Activated CD4-positive, alpha-beta T cell treated with anti-CD3 and anti-CD28 coated beads, Interleukin-2, amount 10 ng/mL, durations not matched to agents 24 days and 14 days (primary cell): ENCODE data around the gene CDC37. TPM values are rescaled to one million over a fixed set of nuclear protein-coding genes. Genes with fewer than 3 reads are reported as not detected.
"Not testable (repeated sequence)": the region's sequence is repeated elsewhere in the genome, so short reads cannot be mapped to it uniquely, and the experiment has no call there.

Source experiments
- DNase-seq: peaks from one replicate; pipeline ENCODE4 v3.0.0; 2022
- H3K27ac Mint-ChIP-seq: one replicate; pipeline ENCODE4 v1.8.0; 2022; ENCODE audit warnings: mild to moderate bottlenecking, mixed read lengths
- H3K27me3 Mint-ChIP-seq: one replicate; pipeline ENCODE4 v1.8.0; 2022; ENCODE audit warnings: mixed read lengths
- H3K36me3 Mint-ChIP-seq: one replicate; pipeline ENCODE4 v1.8.0; 2022; ENCODE audit warnings: low read depth, mild to moderate bottlenecking, mixed read lengths
- H3K4me1 Mint-ChIP-seq: one replicate; pipeline ENCODE4 v1.8.0; 2021; ENCODE audit warnings: mixed read lengths
- H3K4me3 Mint-ChIP-seq: one replicate; pipeline ENCODE4 v1.8.0; 2022; ENCODE audit warnings: mild to moderate bottlenecking, moderate library complexity, mixed read lengths
- H3K9me3 Mint-ChIP-seq: one replicate; pipeline ENCODE4 v1.8.0; 2021; ENCODE audit warnings: mixed read lengths
- intact Hi-C: fragments of 100-400 bp; cut with micrococcal nuclease; formaldehyde crosslinking; loops from one replicate; pipeline ENCODE4 v1.15.1; 2023
- total RNA-seq: library from RNA; stranded (reverse); gene quantifications from 2 replicates; pipeline ENCODE4 v1.2.3, GENCODE V29; 2022

The CDC37 gene
- total RNA-seq, 1 donor from 2014 or later: 310 TPM

DNA sequence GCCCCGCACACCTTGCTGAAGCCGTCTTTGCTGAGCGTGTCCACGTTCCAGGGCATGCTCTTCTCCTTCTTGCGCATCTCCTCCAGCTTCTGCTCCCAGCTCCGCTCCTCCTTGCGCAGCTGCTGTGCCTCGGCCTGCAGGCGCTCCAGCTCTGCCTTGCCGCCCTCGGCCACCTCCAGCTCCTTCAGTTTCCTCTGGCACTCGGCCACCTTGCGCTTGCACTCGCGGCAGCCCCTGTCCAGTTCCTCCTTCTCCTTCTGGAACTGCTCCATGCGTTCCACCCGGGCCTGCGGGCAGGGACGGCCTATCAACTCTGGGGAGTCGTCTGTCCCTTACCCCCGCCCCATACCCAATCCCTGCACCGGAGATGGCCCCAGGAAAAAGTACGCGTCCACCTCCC lies 7.4 kb downstream of the CDC37 start:
- H3K9me3 Mint-ChIP-seq: no peaks in the 10 kb centered on the region

DNA sequence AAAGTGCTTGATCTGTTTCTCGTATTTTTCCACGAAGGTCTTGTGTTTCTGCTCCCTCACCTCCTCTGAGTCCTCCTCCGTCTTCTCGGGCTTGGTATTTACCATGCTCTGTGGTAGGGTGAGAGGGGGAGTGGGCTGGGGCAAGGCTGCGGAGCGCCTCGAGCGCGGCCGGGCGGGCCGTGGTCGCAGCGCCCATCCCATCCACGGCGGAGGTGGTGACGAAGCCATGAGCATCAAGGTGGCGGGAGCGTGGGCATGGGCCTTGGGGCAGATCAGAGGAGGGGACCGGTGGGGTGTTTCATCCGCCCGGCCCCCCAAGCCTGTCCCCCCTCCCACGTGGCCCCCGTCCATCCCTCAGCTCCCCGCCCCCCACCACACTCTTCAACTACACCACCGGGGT lies 7.9 kb downstream of the CDC37 start:
- H3K9me3 Mint-ChIP-seq: no peaks in the 10 kb centered on the region
- peaks cover 8% of the 10 kb centered on the region for H3K4me1 Mint-ChIP-seq
- H3K36me3 Mint-ChIP-seq: peaks cover 65% of the 10 kb centered on the region
- no peak for DNase-seq
- intact Hi-C loops: no loop called here
- H3K27ac Mint-ChIP-seq: no peak overlapping the region
- no peaks in the 10 kb centered on the region for H3K27me3 Mint-ChIP-seq
- no peak overlapping the region for H3K4me3 Mint-ChIP-seq

More for the DNA sequence above, 7.4 kb downstream of the CDC37 start:
- H3K4me1 Mint-ChIP-seq: peaks cover 9% of the 10 kb centered on the region
- peaks cover 60% of the 10 kb centered on the region for H3K36me3 Mint-ChIP-seq
- H3K27me3 Mint-ChIP-seq: no peaks in the 10 kb centered on the region
- no peak for DNase-seq
- H3K27ac Mint-ChIP-seq: no peak overlapping the region
- intact Hi-C loops: no loop called here
- H3K4me3 Mint-ChIP-seq: no peak overlapping the region

DNA sequence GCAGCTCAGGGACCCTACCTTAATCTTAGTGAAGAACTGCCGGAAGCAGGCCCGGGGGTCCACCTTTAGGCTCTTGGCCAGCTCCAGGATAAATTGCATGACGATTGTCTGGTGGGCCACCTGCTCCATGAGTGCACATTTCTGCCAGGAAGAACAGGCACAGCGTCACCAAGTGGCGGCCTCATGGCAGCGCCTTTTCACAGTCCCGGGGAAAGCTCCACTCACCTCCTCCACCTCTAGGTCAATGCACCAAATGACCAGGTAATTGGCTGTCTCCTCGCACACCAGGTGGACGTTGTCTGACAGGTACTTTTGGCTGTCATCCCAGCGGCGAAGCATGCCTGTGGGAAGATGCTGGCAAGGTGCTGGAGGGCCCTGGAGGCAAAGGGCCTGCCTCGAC lies 8.3 kb downstream of the CDC37 start:
- H3K9me3 Mint-ChIP-seq: no peaks in the 10 kb centered on the region
- intact Hi-C loops: no loop called here
- DNase-seq: no peak
- H3K4me3 Mint-ChIP-seq: no peak overlapping the region
- H3K4me1 Mint-ChIP-seq: peaks cover 9% of the 10 kb centered on the region
- H3K27ac Mint-ChIP-seq: no peak overlapping the region
- H3K36me3 Mint-ChIP-seq: peaks cover 65% of the 10 kb centered on the region
- H3K27me3 Mint-ChIP-seq: no peaks in the 10 kb centered on the region

DNA sequence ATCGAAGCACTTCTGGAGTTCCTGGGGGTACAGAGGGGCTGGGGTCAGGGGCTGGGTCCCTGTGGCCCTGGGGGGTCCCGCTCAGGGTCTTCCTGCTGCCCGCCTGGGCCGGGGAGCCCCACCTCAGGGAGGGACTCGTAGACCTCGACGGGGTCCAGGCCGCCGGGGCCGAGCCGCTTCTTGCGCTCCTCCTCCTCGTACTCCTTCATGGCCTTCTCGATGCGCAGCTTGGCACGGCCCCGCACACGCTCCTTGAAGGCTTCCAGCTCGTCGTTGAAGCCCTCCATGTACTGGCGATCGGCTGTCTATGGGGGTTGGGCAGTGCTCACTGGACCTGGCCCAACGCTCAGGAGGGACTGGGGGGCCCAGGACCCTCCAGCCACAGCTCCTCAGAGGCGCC lies 10.2 kb downstream of the CDC37 start:
- H3K4me3 Mint-ChIP-seq: no peak overlapping the region
- no peak overlapping the region for H3K27ac Mint-ChIP-seq
- peaks cover 13% of the 10 kb centered on the region for H3K4me1 Mint-ChIP-seq
- H3K9me3 Mint-ChIP-seq: no peaks in the 10 kb centered on the region
- peaks cover 68% of the 10 kb centered on the region for H3K36me3 Mint-ChIP-seq
- intact Hi-C loops: no loop called here
- no peaks in the 10 kb centered on the region for H3K27me3 Mint-ChIP-seq
- no peak for DNase-seq

DNA sequence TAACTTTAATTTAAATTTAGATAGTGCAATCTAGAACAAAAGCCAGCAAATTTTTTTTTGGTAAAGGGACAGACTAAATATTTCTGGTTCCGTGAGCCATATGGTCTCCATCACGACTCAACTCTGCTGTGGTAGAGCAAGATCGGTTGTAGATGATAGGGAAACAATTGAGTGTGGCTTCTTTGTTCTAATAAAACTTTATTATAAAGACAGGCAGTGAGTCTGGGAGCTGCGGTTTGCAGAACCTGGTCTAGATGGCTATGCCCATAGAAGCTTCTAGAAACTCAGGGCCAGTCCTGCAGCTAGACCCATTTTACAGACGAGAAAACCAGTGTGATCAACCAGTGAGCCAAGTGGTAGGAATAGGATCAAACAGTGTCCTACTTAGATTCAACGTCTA lies 11.2 kb downstream of the CDC37 start:
- no peaks in the 10 kb centered on the region for H3K9me3 Mint-ChIP-seq
- no peak for DNase-seq
- H3K36me3 Mint-ChIP-seq: peaks cover 60% of the 10 kb centered on the region
- H3K4me1 Mint-ChIP-seq: peaks cover 9% of the 10 kb centered on the region
- no peaks in the 10 kb centered on the region for H3K27me3 Mint-ChIP-seq
- no peak overlapping the region for H3K27ac Mint-ChIP-seq
- H3K4me3 Mint-ChIP-seq: no peak overlapping the region
- intact Hi-C loops: no loop called here

DNA sequence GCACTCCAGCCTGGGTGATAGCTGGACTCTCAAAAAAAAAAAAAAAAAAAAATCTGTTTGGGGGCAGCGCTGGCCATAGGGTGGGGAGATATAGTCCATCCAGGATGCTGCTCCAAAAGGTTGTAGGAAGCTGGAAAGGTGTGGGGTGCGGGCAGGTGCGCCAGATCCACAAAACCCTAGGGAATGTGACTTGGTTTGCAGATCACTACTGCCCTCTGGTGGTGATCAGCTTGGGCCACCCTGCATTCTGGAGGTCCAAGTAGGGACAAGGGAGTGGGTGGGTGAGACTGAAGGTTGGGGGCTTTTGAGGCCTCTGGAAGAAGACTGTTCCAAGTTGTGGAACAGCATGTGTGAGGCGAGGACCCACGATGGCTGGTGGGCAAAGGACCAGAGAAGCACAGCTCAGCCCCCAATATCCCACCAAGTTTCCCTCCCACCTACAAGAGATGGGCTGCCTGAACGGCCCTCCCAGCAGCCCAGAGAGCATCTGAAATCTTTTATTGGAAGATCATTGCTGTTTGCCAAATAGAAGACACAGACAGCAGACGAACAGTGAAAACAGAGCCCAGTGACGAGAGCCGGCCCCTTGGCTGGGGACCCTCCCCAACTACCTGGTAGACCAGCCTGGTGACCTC lies 12.6 kb downstream of the CDC37 start:
- peak; percentile 90 for DNase-seq
- intact Hi-C loops: no loop called here
- H3K4me3 Mint-ChIP-seq: no peak overlapping the region
- no peaks in the 10 kb centered on the region for H3K27me3 Mint-ChIP-seq
- no peaks in the 10 kb centered on the region for H3K9me3 Mint-ChIP-seq
- peaks cover 9% of the 10 kb centered on the region for H3K4me1 Mint-ChIP-seq
- peaks cover 49% of the 10 kb centered on the region for H3K36me3 Mint-ChIP-seq
- no peak overlapping the region for H3K27ac Mint-ChIP-seq

DNA sequence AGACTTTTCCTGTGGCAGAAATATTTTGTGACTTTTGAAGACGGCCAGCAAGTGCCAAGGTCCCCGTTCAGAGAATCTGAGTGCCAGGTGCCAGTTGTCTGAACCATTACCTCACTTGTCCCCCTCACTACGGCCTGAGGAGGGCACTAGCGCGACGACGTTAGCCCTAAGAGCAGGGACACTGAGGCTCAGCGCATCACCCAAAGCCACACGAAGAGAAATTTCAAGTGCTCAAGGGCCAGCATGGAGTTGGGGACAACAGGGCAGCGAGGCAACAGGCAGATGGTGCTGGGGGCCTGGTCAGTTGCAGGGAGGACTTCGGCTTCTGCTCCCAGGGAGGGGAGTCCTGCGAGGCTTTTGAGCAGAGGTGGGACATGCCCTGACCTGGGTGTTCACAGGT lies 13.5 kb downstream of the CDC37 start:
- no peaks in the 10 kb centered on the region for H3K9me3 Mint-ChIP-seq
- peak; percentile 71 for DNase-seq
- H3K4me1 Mint-ChIP-seq: peaks cover 9% of the 10 kb centered on the region
- no peak overlapping the region for H3K27ac Mint-ChIP-seq
- intact Hi-C loops: loop anchor here (1.0 to 5.0 kb wide), 3 partner anchors 121 to 458 kb away; no protein-coding TSS in a partner anchor
- no peaks in the 10 kb centered on the region for H3K27me3 Mint-ChIP-seq
- H3K36me3 Mint-ChIP-seq: peaks cover 42% of the 10 kb centered on the region
- no peak overlapping the region for H3K4me3 Mint-ChIP-seq

DNA sequence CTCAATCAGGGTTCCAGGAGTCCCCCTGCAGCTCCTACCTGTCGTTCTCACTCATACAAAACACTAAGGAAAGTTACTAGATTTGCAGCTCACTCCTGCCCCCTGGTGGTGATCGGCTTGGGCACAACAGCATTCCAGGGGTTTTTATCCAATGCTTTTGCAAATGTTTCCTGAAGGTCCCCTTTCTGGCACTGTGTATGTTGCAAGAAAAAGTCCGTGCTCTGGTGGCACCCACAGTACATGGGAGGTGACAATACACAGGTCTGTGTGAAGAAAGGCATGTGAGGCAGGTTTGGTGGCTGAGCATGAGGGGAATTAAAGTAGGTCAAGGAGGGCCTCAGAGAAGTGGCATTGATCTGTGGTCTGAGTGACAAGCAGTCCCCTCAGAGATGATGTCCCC lies 14.4 kb downstream of the CDC37 start:
- Mint-ChIP-seq H3K4me3 (no peak overlapping the region), H3K27ac (no peak overlapping the region), H3K4me1 (peaks cover 9% of the 10 kb centered on the region), H3K27me3 (no peaks in the 10 kb centered on the region), H3K9me3 (no peaks in the 10 kb centered on the region), H3K36me3 (peaks cover 37% of the 10 kb centered on the region)
- DNase-seq: peak; percentile 93
- intact Hi-C loops: loop anchor here (1.0 to 5.0 kb wide), 3 partner anchors 120 to 457 kb away; no protein-coding TSS in a partner anchor

DNA sequence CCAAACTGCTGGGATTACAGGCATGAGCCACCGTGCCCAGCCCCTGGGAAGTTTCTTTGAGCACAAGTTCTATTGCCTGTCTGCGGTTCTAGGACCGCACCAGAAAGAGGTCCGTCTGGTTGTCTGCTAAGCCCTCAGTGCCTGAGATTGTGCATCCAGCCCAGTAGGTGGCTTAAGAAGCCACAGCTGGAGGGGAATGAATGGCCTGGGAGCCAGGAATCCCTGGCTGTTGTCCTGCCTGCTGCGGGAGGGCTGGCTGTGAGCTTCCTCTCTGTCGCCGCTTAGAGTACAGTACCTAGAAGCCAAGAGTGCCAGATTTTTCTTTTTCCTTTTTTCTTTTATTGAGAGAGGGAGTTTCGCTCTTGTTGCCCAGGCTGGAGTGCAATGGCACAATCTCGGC lies 18.8 kb downstream of the CDC37 start:
- no peak for DNase-seq
- H3K27ac Mint-ChIP-seq: no peak overlapping the region
- H3K9me3 Mint-ChIP-seq: no peaks in the 10 kb centered on the region
- intact Hi-C loops: no loop called here
- peaks cover 18% of the 10 kb centered on the region for H3K36me3 Mint-ChIP-seq
- peaks cover 18% of the 10 kb centered on the region for H3K4me1 Mint-ChIP-seq
- peaks cover 1% of the 10 kb centered on the region for H3K27me3 Mint-ChIP-seq
- H3K4me3 Mint-ChIP-seq: no peak overlapping the region

DNA sequence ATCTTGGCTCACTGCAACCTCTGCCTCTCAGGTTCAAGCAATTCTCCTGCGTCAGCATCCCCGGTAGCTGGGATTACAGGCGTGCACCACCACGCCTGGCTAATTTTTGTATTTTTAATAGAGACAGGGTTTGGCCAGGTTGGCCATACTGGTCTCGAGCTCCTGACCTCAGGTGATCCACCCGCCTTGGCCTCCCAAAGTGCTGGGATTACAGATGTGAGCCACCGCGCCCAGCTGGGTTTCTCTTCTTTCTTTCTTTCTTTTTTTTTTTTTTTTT lies 20.2 kb downstream of the CDC37 start:
- Mint-ChIP-seq H3K36me3 (peaks cover 19% of the 10 kb centered on the region), H3K4me1 (peaks cover 17% of the 10 kb centered on the region)
- H3K27me3 Mint-ChIP-seq, H3K4me3 Mint-ChIP-seq, H3K27ac Mint-ChIP-seq, H3K9me3 Mint-ChIP-seq, intact Hi-C loops, DNase-seq: not testable (repeated sequence)

DNA sequence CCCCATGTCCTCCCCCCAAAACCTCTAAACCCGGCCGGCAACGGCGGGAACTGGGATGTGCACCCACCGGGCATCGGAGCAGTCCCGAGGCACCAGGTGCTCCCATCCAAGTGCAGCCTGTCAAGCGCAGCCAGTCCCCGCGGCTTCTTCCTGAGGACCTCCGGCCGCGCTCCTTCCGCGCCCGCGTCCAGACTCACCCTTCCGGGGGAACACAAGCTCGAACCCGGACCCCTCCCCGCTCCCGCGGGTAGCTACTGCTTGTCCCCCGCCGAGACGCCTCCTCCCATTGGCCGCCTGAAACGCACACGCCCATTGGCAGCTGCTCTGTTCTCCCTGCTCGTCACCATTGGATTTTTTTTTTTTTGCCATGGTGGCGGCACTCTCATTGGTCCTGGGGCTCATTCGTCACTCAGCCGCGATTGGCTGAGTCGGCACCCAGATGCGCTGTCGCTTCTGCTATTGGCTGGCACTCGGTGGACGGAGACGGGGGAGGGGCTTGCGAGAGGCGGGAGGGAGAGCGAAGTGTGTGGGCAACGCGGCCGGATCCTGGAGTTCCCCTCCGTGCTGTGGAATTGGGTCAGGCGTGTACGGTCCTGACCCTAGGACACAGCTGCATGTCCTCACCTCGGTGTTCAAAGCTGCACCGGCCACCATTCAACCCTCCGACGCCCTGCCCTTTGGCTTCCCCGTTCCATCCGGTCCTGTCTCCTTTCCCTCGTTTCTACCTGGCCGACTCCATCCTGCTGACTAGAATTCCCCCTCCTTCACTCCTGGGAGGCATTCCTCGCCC lies 22.8 kb downstream of the CDC37 start, which contains the start of gene TYK2:
Gene TYK2 (minus strand): TSS at position 260 of the 790 bp plus-strand sequence. CDS start 2,166 bp downstream, outside the sequence.
- peak within 1 kb of the TSS; percentile 92 for H3K4me3 Mint-ChIP-seq
- peaks cover 20% of the 10 kb centered on the region for H3K4me1 Mint-ChIP-seq
- peaks cover 30% of the 10 kb centered on the region for H3K36me3 Mint-ChIP-seq
- intact Hi-C loops: loop anchor here (2.0 kb wide), 3 partner anchors 48 to 120 kb away; partner anchors contain the start of genes ICAM1 and RAVER1
- peaks cover 1% of the 10 kb centered on the region for H3K27me3 Mint-ChIP-seq
- H3K27ac Mint-ChIP-seq: peak within 1 kb of the TSS; percentile 91
- H3K9me3 Mint-ChIP-seq: peaks cover 8% of the 10 kb centered on the region
- peak; percentile 99 for DNase-seq

DNA sequence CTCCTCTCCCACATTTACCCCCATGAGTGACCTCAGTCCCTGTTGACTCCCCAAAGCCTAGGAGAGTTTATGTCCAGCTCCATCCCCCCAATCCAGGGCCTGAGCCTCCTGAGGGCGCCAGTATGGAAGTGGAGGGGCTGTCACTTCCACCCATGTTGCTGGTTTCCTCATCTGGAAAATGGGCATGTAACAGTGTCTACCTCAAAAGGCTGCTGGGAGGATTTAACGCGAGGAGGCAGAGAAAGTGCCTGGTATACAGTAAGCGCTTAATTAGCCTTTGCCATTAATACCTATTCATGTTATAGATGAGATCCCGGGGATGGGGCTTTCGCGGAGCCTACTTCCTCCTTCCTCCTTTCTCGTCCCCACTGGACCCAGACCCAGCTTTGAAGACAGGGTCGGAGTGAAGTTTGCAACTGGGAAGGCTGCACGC lies 23.4 kb downstream of the CDC37 start:
- DNase-seq: no peak
- Mint-ChIP-seq H3K27me3 (peaks cover 1% of the 10 kb centered on the region), H3K9me3 (peaks cover 8% of the 10 kb centered on the region), H3K4me1 (peaks cover 20% of the 10 kb centered on the region), H3K4me3 (peak overlapping the region; percentile 92), H3K36me3 (peaks cover 32% of the 10 kb centered on the region), H3K27ac (peak overlapping the region; percentile 91)
- intact Hi-C loops: loop anchor here (2.0 kb wide), 3 partner anchors 47 to 119 kb away; partner anchors contain the start of genes ICAM1 and RAVER1

DNA sequence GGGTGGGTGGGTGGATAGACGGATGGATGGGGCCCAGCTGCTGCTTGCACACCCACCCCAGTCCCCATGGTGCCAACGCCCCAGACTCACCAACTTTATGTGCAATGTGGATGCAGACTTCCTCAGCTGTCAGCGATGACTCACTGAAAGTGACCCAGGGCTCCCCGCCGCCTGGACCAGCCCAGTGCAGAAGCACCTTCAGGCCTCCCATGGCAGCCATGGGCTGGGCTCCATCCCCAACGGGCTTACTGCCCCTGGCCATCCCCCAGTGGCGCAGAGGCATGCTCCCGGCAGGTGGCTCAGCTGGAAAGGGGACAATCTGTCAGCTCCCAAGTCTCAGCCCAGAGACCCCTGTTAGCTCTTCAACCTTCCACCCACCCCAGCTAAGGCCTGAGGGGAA lies 25.2 kb downstream of the CDC37 start:
- no peak overlapping the region for H3K4me3 Mint-ChIP-seq
- DNase-seq: no peak
- peaks cover 22% of the 10 kb centered on the region for H3K4me1 Mint-ChIP-seq
- peak overlapping the region; percentile 76 for H3K27ac Mint-ChIP-seq
- H3K9me3 Mint-ChIP-seq: peaks cover 8% of the 10 kb centered on the region
- intact Hi-C loops: no loop called here
- H3K27me3 Mint-ChIP-seq: peaks cover 1% of the 10 kb centered on the region
- H3K36me3 Mint-ChIP-seq: peaks cover 37% of the 10 kb centered on the region

DNA sequence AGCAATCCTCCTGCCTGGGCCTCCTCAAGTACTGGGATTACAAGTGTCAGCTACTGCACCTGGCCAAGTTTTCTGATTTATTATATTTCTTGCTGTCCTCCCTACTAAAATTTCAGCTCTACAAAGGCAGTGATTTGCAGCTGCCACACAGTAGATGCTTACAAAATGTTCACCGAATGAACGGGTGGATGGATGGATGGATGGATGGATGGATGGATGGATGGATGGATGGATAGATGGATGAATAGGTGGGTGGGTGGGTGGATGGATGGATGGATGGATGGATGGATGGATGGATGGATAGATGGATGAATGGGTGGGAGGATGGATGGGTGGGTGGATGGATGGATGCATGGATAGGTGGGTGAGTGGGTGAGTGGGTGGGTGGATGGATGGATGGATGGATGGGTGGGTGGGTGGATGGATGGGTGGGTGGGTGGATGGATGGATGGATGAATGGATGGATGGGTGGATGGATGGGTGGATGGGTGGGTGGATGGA lies 26.2 kb downstream of the CDC37 start:
- peak overlapping the region; percentile 76 for H3K27ac Mint-ChIP-seq
- peak overlapping the region; percentile 65 for H3K4me3 Mint-ChIP-seq
- H3K4me1 Mint-ChIP-seq: peaks cover 22% of the 10 kb centered on the region
- H3K36me3 Mint-ChIP-seq: peaks cover 41% of the 10 kb centered on the region
- H3K27me3 Mint-ChIP-seq, DNase-seq, intact Hi-C loops, H3K9me3 Mint-ChIP-seq: not testable (repeated sequence)
